ENCODE measurements around the gene TSG101. TPM values are rescaled to one million over a fixed set of nuclear protein-coding genes. Genes with fewer than 3 reads are reported as not detected.

The TSG101 gene, protein sequence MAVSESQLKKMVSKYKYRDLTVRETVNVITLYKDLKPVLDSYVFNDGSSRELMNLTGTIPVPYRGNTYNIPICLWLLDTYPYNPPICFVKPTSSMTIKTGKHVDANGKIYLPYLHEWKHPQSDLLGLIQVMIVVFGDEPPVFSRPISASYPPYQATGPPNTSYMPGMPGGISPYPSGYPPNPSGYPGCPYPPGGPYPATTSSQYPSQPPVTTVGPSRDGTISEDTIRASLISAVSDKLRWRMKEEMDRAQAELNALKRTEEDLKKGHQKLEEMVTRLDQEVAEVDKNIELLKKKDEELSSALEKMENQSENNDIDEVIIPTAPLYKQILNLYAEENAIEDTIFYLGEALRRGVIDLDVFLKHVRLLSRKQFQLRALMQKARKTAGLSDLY
- total RNA-seq (2021; fragmentation: NEBNext Ultra II Directional; extraction: Animal tissue kit (Norgen Biotek cat#: 25700)) = 10 to 100 TPM; 56.9 to 82.7 (median 71.4) TPM
- long read RNA-seq, transcript TSG101-201 (10 exons, 1,824 nt) = major isoform, 102 of 124 reads
- long read RNA-seq, partial matches to known transcripts = 10 of 124 reads
- long read RNA-seq, other reads (novel, unspliced or antisense) = 12 of 124 reads

DNA sequence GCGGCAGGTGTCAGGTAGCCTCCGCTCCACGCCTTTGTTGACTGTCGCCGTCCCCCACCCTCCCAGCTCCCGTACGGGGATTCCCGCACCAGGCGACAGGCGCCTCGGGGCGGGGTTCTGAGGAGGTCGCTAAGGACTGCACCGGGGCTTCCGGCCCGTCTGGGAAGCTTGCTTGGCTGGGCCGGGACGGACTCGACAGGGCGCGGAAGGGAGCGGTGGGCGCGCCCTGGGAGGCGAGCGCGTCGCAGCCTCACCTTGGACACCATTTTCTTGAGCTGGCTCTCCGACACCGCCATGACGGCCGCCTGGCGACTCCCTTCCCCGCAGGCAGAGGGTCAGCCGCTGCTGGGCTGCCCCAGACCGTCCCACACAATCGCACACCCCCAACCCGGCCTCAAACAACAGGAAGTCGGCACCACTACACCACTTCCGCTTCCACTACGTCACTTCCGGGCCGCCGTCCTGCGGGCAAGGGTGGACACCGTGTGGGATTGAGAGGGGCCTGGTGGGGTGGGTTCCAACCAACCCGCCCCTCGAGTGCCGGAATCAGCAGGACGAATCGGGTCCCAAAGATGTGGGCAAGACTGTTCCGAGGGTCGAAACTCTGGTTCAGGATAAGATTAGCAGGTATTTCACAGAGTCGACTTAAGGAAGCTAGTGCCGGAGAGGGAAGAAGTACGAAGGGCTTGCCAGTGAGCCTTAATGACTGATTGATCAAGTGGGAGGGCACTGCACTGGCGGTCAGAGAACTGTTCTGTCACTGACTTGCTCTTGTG lies at the start of gene TSG101:
TSG101 (minus strand) TSS at position 422 of the 776 bp plus-strand sequence; CDS start at position 296, 126 bp downstream.
- peak within 1 kb of the TSS; percentile 98 for H3K4me3 Mint-ChIP-seq
- peak within 1 kb of the TSS; percentile 99 for H3K27ac Mint-ChIP-seq
- peaks cover 3% of the 10 kb centered on the region for H3K27me3 Mint-ChIP-seq (ENCODE audit: insufficient read depth)
- no peaks in the 10 kb centered on the region for H3K9me3 Mint-ChIP-seq
- H3K4me1 Mint-ChIP-seq (ENCODE audit: low read depth) = peaks cover 33% of the 10 kb centered on the region
- TF ChIP-seq, protein P1, sequence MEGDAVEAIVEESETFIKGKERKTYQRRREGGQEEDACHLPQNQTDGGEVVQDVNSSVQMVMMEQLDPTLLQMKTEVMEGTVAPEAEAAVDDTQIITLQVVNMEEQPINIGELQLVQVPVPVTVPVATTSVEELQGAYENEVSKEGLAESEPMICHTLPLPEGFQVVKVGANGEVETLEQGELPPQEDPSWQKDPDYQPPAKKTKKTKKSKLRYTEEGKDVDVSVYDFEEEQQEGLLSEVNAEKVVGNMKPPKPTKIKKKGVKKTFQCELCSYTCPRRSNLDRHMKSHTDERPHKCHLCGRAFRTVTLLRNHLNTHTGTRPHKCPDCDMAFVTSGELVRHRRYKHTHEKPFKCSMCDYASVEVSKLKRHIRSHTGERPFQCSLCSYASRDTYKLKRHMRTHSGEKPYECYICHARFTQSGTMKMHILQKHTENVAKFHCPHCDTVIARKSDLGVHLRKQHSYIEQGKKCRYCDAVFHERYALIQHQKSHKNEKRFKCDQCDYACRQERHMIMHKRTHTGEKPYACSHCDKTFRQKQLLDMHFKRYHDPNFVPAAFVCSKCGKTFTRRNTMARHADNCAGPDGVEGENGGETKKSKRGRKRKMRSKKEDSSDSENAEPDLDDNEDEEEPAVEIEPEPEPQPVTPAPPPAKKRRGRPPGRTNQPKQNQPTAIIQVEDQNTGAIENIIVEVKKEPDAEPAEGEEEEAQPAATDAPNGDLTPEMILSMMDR (IDR thresholded peaks at IDR 0.05) = no peak
- peak; percentile 92 for DNase-seq
- H3K36me3 Mint-ChIP-seq (ENCODE audit: low read depth) = peaks cover 15% of the 10 kb centered on the region; the same call in 1 of the 2 replicates

DNA sequence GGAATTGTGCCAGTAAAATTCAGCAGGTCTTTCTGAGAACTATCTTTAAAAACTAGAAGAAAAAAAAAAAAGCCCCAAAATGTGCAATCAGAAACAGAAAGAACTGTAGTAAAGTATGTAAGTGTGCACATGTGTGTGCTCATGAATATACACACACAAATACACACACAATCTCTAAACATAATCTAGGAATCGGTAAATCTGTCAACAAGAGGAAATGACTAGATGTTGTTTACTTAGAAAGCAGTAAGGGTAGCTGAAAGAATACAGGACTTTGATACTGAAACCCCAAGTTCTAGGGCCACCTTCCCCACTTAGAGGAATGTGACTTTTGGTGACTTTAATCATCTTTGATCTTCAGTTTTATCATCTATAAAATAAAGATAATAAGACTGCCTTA lies 48.6 kb upstream of the TSG101 start:
- no peak overlapping the region for H3K4me3 Mint-ChIP-seq
- no peak for DNase-seq
- no peaks in the 10 kb centered on the region for H3K27me3 Mint-ChIP-seq (ENCODE audit: insufficient read depth)
- no peaks in the 10 kb centered on the region for H3K9me3 Mint-ChIP-seq
- TF ChIP-seq, protein P1 (IDR thresholded peaks at IDR 0.05) = no peak
- H3K36me3 Mint-ChIP-seq (ENCODE audit: low read depth) = peaks cover 15% of the 10 kb centered on the region
- no peak overlapping the region for H3K27ac Mint-ChIP-seq
- peaks cover 6% of the 10 kb centered on the region; the same call in 1 of the 2 replicates for H3K4me1 Mint-ChIP-seq (ENCODE audit: low read depth)

DNA sequence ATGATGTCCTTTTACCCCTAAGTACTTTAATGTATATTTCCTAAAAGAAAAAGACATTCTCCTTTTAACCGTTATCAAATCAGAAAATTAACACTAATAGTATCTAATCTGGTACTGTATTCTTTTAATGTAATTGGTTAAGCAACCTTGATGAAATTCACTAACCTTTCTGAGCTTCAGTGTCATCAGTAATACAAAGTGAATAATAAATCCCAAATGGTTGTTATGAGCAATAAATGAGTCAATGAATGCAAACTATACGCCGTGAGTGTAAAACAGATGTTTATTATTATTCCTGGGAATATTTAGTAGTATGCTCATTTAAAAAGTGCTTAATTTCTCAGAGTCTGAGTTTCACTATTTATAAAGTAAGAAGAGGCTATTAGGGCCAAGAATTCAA lies 40.3 kb upstream of the TSG101 start:
- TF ChIP-seq, protein P1 (IDR thresholded peaks at IDR 0.05) = no peak
- H3K27ac Mint-ChIP-seq = peak overlapping the region; percentile 29; the same call in 1 of the 2 replicates
- peaks cover 14% of the 10 kb centered on the region; the same call in 1 of the 2 replicates for H3K36me3 Mint-ChIP-seq (ENCODE audit: low read depth)
- H3K27me3 Mint-ChIP-seq (ENCODE audit: insufficient read depth) = no peaks in the 10 kb centered on the region
- peaks cover 31% of the 10 kb centered on the region for H3K4me1 Mint-ChIP-seq (ENCODE audit: low read depth)
- no peak overlapping the region for H3K4me3 Mint-ChIP-seq
- peak; percentile 3 for DNase-seq
- H3K9me3 Mint-ChIP-seq = no peaks in the 10 kb centered on the region

DNA sequence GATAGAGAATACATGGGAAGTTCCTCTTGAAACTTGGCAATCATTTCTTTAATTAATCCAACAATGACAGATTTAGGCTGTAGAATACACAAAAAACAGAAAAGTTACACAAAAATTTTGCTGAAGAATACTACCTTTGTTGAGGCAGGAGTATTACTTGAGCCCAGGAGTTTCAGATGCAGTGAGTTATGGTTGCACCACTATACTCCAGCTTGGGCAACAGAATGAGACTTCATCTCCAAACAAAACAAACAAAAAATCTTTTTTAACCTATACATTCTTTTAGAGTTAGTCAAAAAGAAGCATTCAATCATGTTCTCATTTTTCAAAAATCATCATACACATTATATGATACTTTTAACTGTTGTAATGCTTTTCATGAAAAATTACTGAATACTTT lies 39.7 kb upstream of the TSG101 start:
- no peak for DNase-seq
- no peaks in the 10 kb centered on the region for H3K9me3 Mint-ChIP-seq
- no peak overlapping the region for H3K4me3 Mint-ChIP-seq
- no peaks in the 10 kb centered on the region for H3K27me3 Mint-ChIP-seq (ENCODE audit: insufficient read depth)
- TF ChIP-seq, protein P1 (IDR thresholded peaks at IDR 0.05) = no peak
- peaks cover 31% of the 10 kb centered on the region for H3K4me1 Mint-ChIP-seq (ENCODE audit: low read depth)
- H3K27ac Mint-ChIP-seq = no peak overlapping the region
- H3K36me3 Mint-ChIP-seq (ENCODE audit: low read depth) = peaks cover 14% of the 10 kb centered on the region; the same call in 1 of the 2 replicates

DNA sequence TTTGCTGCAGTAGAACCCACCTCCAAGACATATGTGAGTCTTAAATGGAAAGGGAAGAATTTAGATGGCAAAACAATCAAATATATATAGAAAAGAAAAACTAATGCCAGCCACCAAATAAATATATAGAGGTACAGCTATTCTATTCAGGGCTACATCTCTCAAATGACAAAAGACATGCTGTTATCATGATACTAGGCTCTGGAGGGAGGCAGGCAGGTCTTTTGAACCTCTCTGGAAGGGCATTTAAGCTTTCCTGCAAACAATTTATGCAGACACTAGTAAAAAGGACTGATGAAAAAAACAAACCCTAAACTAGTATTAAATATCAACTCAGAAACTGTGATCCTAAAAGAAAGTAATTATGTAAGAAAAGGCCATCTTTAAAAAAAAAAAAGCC lies 37.4 kb upstream of the TSG101 start:
- peaks cover 31% of the 10 kb centered on the region for H3K4me1 Mint-ChIP-seq (ENCODE audit: low read depth)
- peaks cover 9% of the 10 kb centered on the region; the same call in 1 of the 2 replicates for H3K36me3 Mint-ChIP-seq (ENCODE audit: low read depth)
- no peak for DNase-seq
- H3K27ac Mint-ChIP-seq = no peak overlapping the region
- no peaks in the 10 kb centered on the region for H3K9me3 Mint-ChIP-seq
- TF ChIP-seq, protein P1 (IDR thresholded peaks at IDR 0.05) = no peak
- no peak overlapping the region for H3K4me3 Mint-ChIP-seq
- H3K27me3 Mint-ChIP-seq (ENCODE audit: insufficient read depth) = no peaks in the 10 kb centered on the region

Data from HFFc6 (cell line).